ENCODE results near the gene STX2. TPM values are rescaled to one million over a fixed set of nuclear protein-coding genes. Genes with fewer than 3 reads are reported as not detected.
A peak's percentile ranks its signal among the peaks of the same experiment; 100 is the strongest.
"Not testable (repeated sequence)": the region's sequence is repeated elsewhere in the genome, so short reads cannot be mapped to it uniquely, and the experiment has no call there.

The STX2 gene
- total RNA-seq, 1 donor from 2014 or later, result 19.2 TPM

GRCh38 chr12:130770413-130771028 is 68.5 kb downstream of the STX2 start:
- intact Hi-C loops (cut with micrococcal nuclease), result no loop called here
- peaks cover 2% of the 10 kb centered on the region for H3K4me1 Mint-ChIP-seq
- H3K4me3 Mint-ChIP-seq, result no peak overlapping the region
- H3K9me3 Mint-ChIP-seq, result no peaks in the 10 kb centered on the region
- peaks cover 20% of the 10 kb centered on the region for H3K27me3 Mint-ChIP-seq
- H3K27ac Mint-ChIP-seq, result no peak overlapping the region
- no peak for DNase-seq
- H3K36me3 Mint-ChIP-seq (ENCODE audit: low read depth), result no peaks in the 10 kb centered on the region

- DNase-seq, result no peak
- Mint-ChIP-seq H3K9me3 (no peaks in the 10 kb centered on the region), H3K27me3 (peaks cover 15% of the 10 kb centered on the region), H3K27ac (no peak overlapping the region), H3K4me3 (no peak overlapping the region), H3K4me1 (no peaks in the 10 kb centered on the region), H3K36me3 (ENCODE audit: low read depth) (no peaks in the 10 kb centered on the region)
- intact Hi-C loops (cut with micrococcal nuclease), result no loop called here
These were observed 70.9 kb downstream of the STX2 start for GRCh38 chr12:130768120-130768519.

- Mint-ChIP-seq H3K27ac (no peak overlapping the region), H3K36me3 (ENCODE audit: low read depth) (no peaks in the 10 kb centered on the region), H3K4me3 (no peak overlapping the region), H3K9me3 (no peaks in the 10 kb centered on the region), H3K27me3 (peaks cover 12% of the 10 kb centered on the region), H3K4me1 (peaks cover 5% of the 10 kb centered on the region)
- DNase-seq, result no peak
- intact Hi-C loops (cut with micrococcal nuclease), result no loop called here
These were observed 72.6 kb downstream of the STX2 start for GRCh38 chr12:130766470-130766869.

GRCh38 chr12:130765186-130765659 is 73.8 kb downstream of the STX2 start:
- H3K27ac Mint-ChIP-seq, result no peak overlapping the region
- peaks cover 8% of the 10 kb centered on the region for H3K27me3 Mint-ChIP-seq
- no peaks in the 10 kb centered on the region for H3K9me3 Mint-ChIP-seq
- no peak overlapping the region for H3K4me3 Mint-ChIP-seq
- intact Hi-C loops (cut with micrococcal nuclease), result no loop called here
- peaks cover 8% of the 10 kb centered on the region for H3K4me1 Mint-ChIP-seq
- H3K36me3 Mint-ChIP-seq (ENCODE audit: low read depth), result no peaks in the 10 kb centered on the region
- peak; percentile 71 for DNase-seq

- no peak overlapping the region for H3K27ac Mint-ChIP-seq
- peak; percentile 84 for DNase-seq
- H3K4me3 Mint-ChIP-seq, result no peak overlapping the region
- H3K36me3 Mint-ChIP-seq (ENCODE audit: low read depth), result no peaks in the 10 kb centered on the region
- intact Hi-C loops (cut with micrococcal nuclease), result loop anchor here (5.0 kb wide), 2 partner anchors 33 to 108 kb away; partner anchors contain the start of gene RAN
- H3K4me1 Mint-ChIP-seq, result peaks cover 12% of the 10 kb centered on the region
- no peaks in the 10 kb centered on the region for H3K9me3 Mint-ChIP-seq
- peaks cover 8% of the 10 kb centered on the region for H3K27me3 Mint-ChIP-seq
These were observed 74.4 kb downstream of the STX2 start for GRCh38 chr12:130764475-130765185.

GRCh38 chr12:130764073-130764472 is 75.0 kb downstream of the STX2 start:
- Mint-ChIP-seq H3K4me1 (peaks cover 12% of the 10 kb centered on the region), H3K27ac (no peak overlapping the region), H3K9me3 (no peaks in the 10 kb centered on the region), H3K27me3 (peaks cover 8% of the 10 kb centered on the region), H3K4me3 (no peak overlapping the region), H3K36me3 (ENCODE audit: low read depth) (no peaks in the 10 kb centered on the region)
- intact Hi-C loops (cut with micrococcal nuclease), result loop anchor here (5.0 kb wide), 2 partner anchors 33 to 108 kb away; partner anchors contain the start of gene RAN
- peak; percentile 60 for DNase-seq

- peaks cover 4% of the 10 kb centered on the region for H3K27me3 Mint-ChIP-seq
These were observed 76.8 kb downstream of the STX2 start for GRCh38 chr12:130762319-130762675.

GRCh38 chr12:130761537-130762318 is 77.3 kb downstream of the STX2 start:
- peak; percentile 85 for DNase-seq
- Mint-ChIP-seq H3K27me3 (peaks cover 4% of the 10 kb centered on the region), H3K27ac (no peak overlapping the region), H3K9me3 (no peaks in the 10 kb centered on the region), H3K4me3 (peak overlapping the region; percentile 60), H3K36me3 (ENCODE audit: low read depth) (no peaks in the 10 kb centered on the region), H3K4me1 (peaks cover 12% of the 10 kb centered on the region)
- intact Hi-C loops (cut with micrococcal nuclease), result loop anchor here (1.0 to 5.0 kb wide), 3 partner anchors 36 to 111 kb away; partner anchors contain the start of gene RAN

More at GRCh38 chr12:130762319-130762675, 76.8 kb downstream of the STX2 start:
- no peak for DNase-seq
- Mint-ChIP-seq H3K4me1 (peaks cover 12% of the 10 kb centered on the region), H3K36me3 (ENCODE audit: low read depth) (no peaks in the 10 kb centered on the region), H3K27ac (no peak overlapping the region), H3K9me3 (no peaks in the 10 kb centered on the region), H3K4me3 (peak overlapping the region; percentile 60)
- intact Hi-C loops (cut with micrococcal nuclease), result loop anchor here (5.0 kb wide), 2 partner anchors 35 to 110 kb away; partner anchors contain the start of gene RAN

- peaks cover 2% of the 10 kb centered on the region for H3K4me1 Mint-ChIP-seq
- H3K27ac Mint-ChIP-seq, result peak overlapping the region; percentile 22
These were observed 84.7 kb downstream of the STX2 start for GRCh38 chr12:130754234-130754901.

GRCh38 chr12:130752692-130753230 is 86.3 kb downstream of the STX2 start:
- intact Hi-C loops (cut with micrococcal nuclease), result no loop called here
- Mint-ChIP-seq H3K4me3 (no peak overlapping the region), H3K36me3 (ENCODE audit: low read depth) (no peaks in the 10 kb centered on the region), H3K27me3 (peaks cover 9% of the 10 kb centered on the region), H3K9me3 (peaks cover 7% of the 10 kb centered on the region), H3K27ac (no peak overlapping the region), H3K4me1 (peaks cover 5% of the 10 kb centered on the region)
- no peak for DNase-seq

More at GRCh38 chr12:130754234-130754901, 84.7 kb downstream of the STX2 start:
- no peak for DNase-seq
- Mint-ChIP-seq H3K27me3 (peaks cover 3% of the 10 kb centered on the region), H3K4me3 (no peak overlapping the region), H3K36me3 (ENCODE audit: low read depth) (no peaks in the 10 kb centered on the region), H3K9me3 (peaks cover 7% of the 10 kb centered on the region)
- intact Hi-C loops (cut with micrococcal nuclease), result no loop called here

GRCh38 chr12:130752037-130752436 is 87.0 kb downstream of the STX2 start:
- H3K9me3 Mint-ChIP-seq; H3K36me3 Mint-ChIP-seq (ENCODE audit: low read depth); H3K27ac Mint-ChIP-seq; intact Hi-C loops (cut with micrococcal nuclease); H3K27me3 Mint-ChIP-seq; DNase-seq; H3K4me3 Mint-ChIP-seq; H3K4me1 Mint-ChIP-seq: not testable (repeated sequence)

GRCh38 chr12:130748786-130749185 is 90.3 kb downstream of the STX2 start:
- no peaks in the 10 kb centered on the region for H3K36me3 Mint-ChIP-seq (ENCODE audit: low read depth)
- peaks cover 5% of the 10 kb centered on the region for H3K4me1 Mint-ChIP-seq
- peaks cover 9% of the 10 kb centered on the region for H3K27me3 Mint-ChIP-seq
- H3K9me3 Mint-ChIP-seq, result no peaks in the 10 kb centered on the region
- intact Hi-C loops (cut with micrococcal nuclease), result loop anchor here (5.0 kb wide), 1 partner anchor 701 kb away; no protein-coding TSS in a partner anchor
- H3K27ac Mint-ChIP-seq, result no peak overlapping the region
- no peak for DNase-seq
- H3K4me3 Mint-ChIP-seq, result no peak overlapping the region

All from activated CD4-positive, alpha-beta T cell treated with anti-CD3 and anti-CD28 coated beads, Interleukin-2, amount 10 ng/mL, durations not matched to agents 24 days and 14 days (primary cell).